GM12878 (cell line): Measurements from ENCODE around the gene SEPTIN1. TPM values are rescaled to one million over a fixed set of nuclear protein-coding genes. Genes with fewer than 3 reads are reported as not detected.

Experiments used
- ATAC-seq: fragments of 200-7000 bp; cut with Tn5 transposase; 3 replicates; pipeline ENCODE4 v1.9.1; 2020; ENCODE audit warnings: mild to moderate bottlenecking, moderate library complexity
- BruUV-seq: library from RNA; stranded (reverse); fragments of 400-500 nt; replicated peaks from 2 replicates; lab custom pipeline; 2021; lab: Mats Ljungman, UMichigan
- CTCF ChIA-PET: fragments of 300-600 bp; sonication (Branson Sonifier 250); formaldehyde crosslinking; extraction: SDS; loops from one replicate; lab custom pipeline; 2021; ENCODE audit warnings: inconsistent platforms; lab: Yijun Ruan, JAX
- POLR2A ChIA-PET: fragments of 350-600 bp; formaldehyde crosslinking; extraction: SDS; loops from one replicate; lab custom pipeline; 2021; ENCODE audit warnings: inconsistent platforms; lab: Charles Lee
- RAD21 ChIA-PET: fragments of 300-600 bp; sonication (Branson Sonifier 250); formaldehyde crosslinking; loops from one replicate; lab custom pipeline; 2023; ENCODE audit warnings: antibody characterized with exemption; ENCODE audit not compliant: unreplicated experiment; lab: Charles Lee
- SMC1A ChIA-PET: fragments of 300-600 bp; sonication (Branson Sonifier 250); formaldehyde crosslinking; loops from one replicate; lab custom pipeline; 2023; ENCODE audit not compliant: unreplicated experiment, uncharacterized antibody; lab: Charles Lee
- DNase-seq: peaks from one replicate; pipeline ENCODE4 v3.0.0-alpha.2; 2011; ENCODE audit warnings: low read depth, low spot score
- FAIRE-seq: peaks from 3 replicates; lab custom pipeline; 2011; peaks lifted over from hg19 to GRCh38; lab: Jason Lieb, UNC
- H2AFZ ChIP-seq: 2 replicates; pipeline ENCODE4 v1.6.0; 2011; ENCODE audit warnings: low read depth, low read length, control low read depth; ENCODE audit not compliant: control insufficient read depth
- H3K27ac ChIP-seq: 2 replicates; pipeline ENCODE4 v1.5.1; 2011; ENCODE audit warnings: control low read depth; ENCODE audit not compliant: control insufficient read depth, insufficient read depth
- H3K27me3 ChIP-seq, 2 experiments: replicated peaks in 1 of 2; 2 replicates each; pipeline versions ENCODE4 v1.6.0 to v1.6.1; 2011; ENCODE audit warnings: low read length in 1 of 2; ENCODE audit not compliant: control insufficient read depth in 2 of 2, insufficient read depth in 2 of 2
- H3K36me3 ChIP-seq, 2 experiments: 2 replicates each; pipeline ENCODE4 v1.5.1; 2011; ENCODE audit warnings: low read length in 1 of 2; ENCODE audit not compliant: control insufficient read depth in 2 of 2, insufficient read depth in 2 of 2
- H3K4me1 ChIP-seq: 2 replicates; pipeline ENCODE4 v1.6.1; 2011; ENCODE audit warnings: mild to moderate bottlenecking, low read length, moderate library complexity, mixed read lengths; ENCODE audit not compliant: control insufficient read depth, insufficient read depth
- H3K4me2 ChIP-seq: 2 replicates; pipeline ENCODE4 v1.6.0; 2011; ENCODE audit warnings: control low read depth; ENCODE audit not compliant: control insufficient read depth, insufficient read depth
- H3K4me3 ChIP-seq: fragments of 200-600 bp; sonication (generic); 2 replicates; pipeline ENCODE4 v1.5.1; 2016
- H3K79me2 ChIP-seq: 2 replicates; pipeline ENCODE4 v1.6.0; 2011; ENCODE audit warnings: low read length; ENCODE audit not compliant: control insufficient read depth, insufficient read depth
- H3K9ac ChIP-seq: 2 replicates; pipeline ENCODE4 v1.8.0; 2011; ENCODE audit warnings: low read length, control low read depth, mixed read lengths; ENCODE audit not compliant: control insufficient read depth, insufficient read depth
- H3K9me3 ChIP-seq: replicated peaks from 3 replicates; pipeline ENCODE4 v1.5.1; 2011; ENCODE audit warnings: mild to moderate bottlenecking, low read length; ENCODE audit not compliant: control insufficient read depth, insufficient read depth
- H4K20me1 ChIP-seq: 2 replicates; pipeline ENCODE4 v1.6.0; 2011; ENCODE audit not compliant: control insufficient read depth, insufficient read depth
- BCL3 ChIP-seq: IDR thresholded peaks from 2 replicates; pipeline ENCODE4 v1.6.1; 2011; ENCODE audit warnings: borderline replicate concordance, low read depth, mild to moderate bottlenecking, moderate library complexity, low read length; ENCODE audit not compliant: insufficient read depth, poor library complexity, severe bottlenecking
- BMI1 ChIP-seq: fragments of 450-650 bp; IDR thresholded peaks from 2 replicates; pipeline ENCODE4 v1.6.1; 2016; ENCODE audit warnings: mild to moderate bottlenecking, moderate library complexity, borderline replicate concordance
- CBX3 ChIP-seq: fragments of 200-600 bp; sonication (generic); IDR thresholded peaks from 2 replicates; pipeline ENCODE4 v1.6.1; 2016; ENCODE audit warnings: low read depth, borderline replicate concordance
- CREM ChIP-seq: IDR thresholded peaks from 2 replicates; pipeline ENCODE4 v1.6.1; 2014; ENCODE audit warnings: antibody characterized with exemption, low read depth
- E2F8 ChIP-seq: fragments of 450-650 bp; IDR thresholded peaks from 2 replicates; pipeline ENCODE4 v1.6.1; 2018; ENCODE audit warnings: mild to moderate bottlenecking, low read depth, moderate library complexity; ENCODE audit not compliant: partially characterized antibody
- HDAC2 ChIP-seq: fragments of 200-600 bp; sonication (generic); IDR thresholded peaks from 2 replicates; pipeline ENCODE4 v1.6.1; 2017
- NFYB ChIP-seq: IDR thresholded peaks from 2 replicates; pipeline ENCODE4 v1.6.1; 2011; ENCODE audit warnings: low read depth, mild to moderate bottlenecking, low read length, improper control_type of control experiment, moderate library complexity; ENCODE audit not compliant: insufficient read depth
- USF1 ChIP-seq: IDR thresholded peaks from 2 replicates; pipeline ENCODE4 v1.6.1; 2011; ENCODE audit warnings: borderline replicate concordance, low read depth, mild to moderate bottlenecking, moderate library complexity, mixed read lengths, low read length; ENCODE audit not compliant: insufficient read depth; ENCODE audit errors: extremely low read length
- ZNF207 ChIP-seq: fragments of 450-650 bp; IDR thresholded peaks from 2 replicates; pipeline ENCODE4 v1.6.1; 2014; ENCODE audit warnings: antibody characterized with exemption, mild to moderate bottlenecking, borderline replicate concordance
- WGBS: methylation state at CpG from one replicate; pipeline ENCODE4 v1.1.6; 2016; ENCODE audit warnings: low lambda C conversion rate; ENCODE audit not compliant: insufficient replicate concordance, insufficient coverage; ENCODE audit errors: missing lambda C conversion rate; 5-methylcytosine and 5-hydroxymethylcytosine counted together
- in situ Hi-C: fragments of 300-500 bp; cut with MboI; formaldehyde crosslinking; loops from 9 replicates; pipeline ENCODE4 v1.14.3; 2018; ENCODE audit warnings: mixed read lengths
- intact Hi-C: fragments of 100-400 bp; cut with micrococcal nuclease; formaldehyde crosslinking; loops from one replicate; pipeline ENCODE4 v1.14.2; 2022; ENCODE audit not compliant: unreplicated experiment
- polyA plus RNA-seq, 11 experiments: library from polyadenylated mRNA; depleted of rRNA in 4 of 11; unstranded in 6 of 11; stranded (reverse) in 5 of 11; fragments of >200 nt; fragmentation: Nextera tagmentation in 4 of 11; fragmentation: Illumina TruSeq in 1 of 11; extraction: Ambion mirVana in 4 of 11; extraction: Trizol in 1 of 11; gene quantifications; 1 replicate in 1 of 11; 2 replicates in 10 of 11; pipeline versions ENCODE4 v1.2.1 to v1.2.3, GENCODE V29; 2011 to 2016; ENCODE audit warnings: inconsistent platforms in 2 of 11, missing spikeins in 2 of 11, low read depth in 1 of 11
- total RNA-seq, 4 experiments: library from RNA; depleted of rRNA in 3 of 4; stranded (reverse); fragments of >200 nt in 3 of 4; fragmentation: Illumina TruSeq in 1 of 4; extraction: Trizol in 1 of 4; gene quantifications; 2 replicates each; pipeline versions ENCODE4 v1.2.1 to v1.2.3, GENCODE V29; 2013 to 2021

SEPTIN1 gene
- total and polyA plus RNA-seq, 10 of the 15 experiments (the other 5 are each of a cell fraction or from before 2014, with no cell fraction given) = 2.8 to 153 (median 94.1) TPM

- Histone ChIP-seq H3K4me1 (peaks cover 13% of the 10 kb centered on the region), H3K9me3 (no peaks in the 10 kb centered on the region), H2AFZ (no peak overlapping the region), H3K4me3 (no peak overlapping the region), H3K79me2 (peaks cover 5% of the 10 kb centered on the region), H3K27ac (no peak overlapping the region), H3K27me3 (no peaks in the 10 kb centered on the region; a peak in 1 of 4 replicates), H3K36me3 (peaks cover 0 to 2% of the 10 kb centered on the region in 2 experiments; a peak in 3 of 4 replicates), H4K20me1 (no peaks in the 10 kb centered on the region), H3K9ac (no peak overlapping the region), H3K4me2 (no peak overlapping the region)
- POLR2A ChIA-PET = interaction anchor here (0.8 to 1.1 kb wide), 3 partner anchors 9 to 42 kb away, joined by 3 to 5 read pairs (median 3); partner anchors contain the start of gene SEPTIN1
- TF ChIP-seq ZNF207 = no peak
- TF ChIP-seq CREM = no peak
- TF ChIP-seq E2F8 = no peak
- no peak for TF ChIP-seq USF1
- no peak for TF ChIP-seq HDAC2
- no peak for TF ChIP-seq NFYB
- TF ChIP-seq CBX3 = no peak
- TF ChIP-seq BMI1 = no peak
- TF ChIP-seq BCL3 = no peak
- FAIRE-seq = no peak
- intact Hi-C loops = no loop called here
- 95% methylated on average over 39 of the region's 42 CpGs for WGBS
- in situ Hi-C loops = no loop called here
- ATAC-seq = no peak
- DNase-seq = no peak
- RAD21 ChIA-PET = interaction anchor here (2.2 kb wide), 1 partner anchor 27 kb away, joined by 9 read pairs; no protein-coding TSS in a partner anchor
- SMC1A ChIA-PET = interaction anchor here (1.3 to 2.2 kb wide), 3 partner anchors 11 to 27 kb away, joined by 4 to 6 read pairs (median 5); partner anchors contain the start of genes SEPTIN1 and TBC1D10B
- CTCF ChIA-PET = interaction anchor here (1.0 to 1.2 kb wide), 3 partner anchors 11 to 306 kb away, joined by 3 to 5 read pairs (median 4); partner anchors contain the start of gene TBX6
- BruUV-seq = no TSS peak
Observed at GRCh38 chr16:30397776-30398660, 15.7 kb upstream of the SEPTIN1 start.
